Suprapubic skin (tissue), 4 donors: ENCODE data around the gene ACBD5. TPM values are rescaled to one million over a fixed set of nuclear protein-coding genes. Genes with fewer than 3 reads are reported as not detected.

Source experiments
- DNase-seq, 2 donors: peaks; one replicate each; pipeline ENCODE4 v3.0.0-alpha.2; 2019; ENCODE audit warnings: low spot score in 2 of 2
- H3K27ac ChIP-seq: fragments of 200-600 bp; sonication (generic); one replicate; pipeline ENCODE4 v1.5.1; 2019
- H3K27me3 ChIP-seq: fragments of 200-600 bp; sonication (generic); one replicate; pipeline ENCODE4 v1.5.1; 2019
- H3K36me3 ChIP-seq: fragments of 200-600 bp; sonication (generic); one replicate; pipeline ENCODE4 v1.5.1; 2019
- H3K4me1 ChIP-seq: fragments of 200-600 bp; sonication (generic); one replicate; pipeline ENCODE4 v1.5.1; 2019
- H3K4me3 ChIP-seq: fragments of 200-600 bp; sonication (generic); one replicate; pipeline ENCODE4 v1.5.1; 2019; ENCODE audit warnings: mild to moderate bottlenecking
- H3K9me3 ChIP-seq: fragments of 200-600 bp; sonication (generic); one replicate; pipeline ENCODE4 v1.5.1; 2019
- EP300 ChIP-seq: sonication (generic); formaldehyde crosslinking; IDR thresholded peaks from one replicate; pipeline ENCODE4 v1.6.1; 2017; ENCODE audit warnings: antibody characterized with exemption
- POLR2A ChIP-seq, 2 donors: fragments of 450-650 bp; IDR thresholded peaks; one replicate each; pipeline ENCODE4 v1.6.1; 2017; ENCODE audit warnings: antibody characterized with exemption in 2 of 2, mild to moderate bottlenecking in 2 of 2, moderate library complexity in 2 of 2
- POLR2AphosphoS5 ChIP-seq, 3 donors: sonication (generic); formaldehyde crosslinking; IDR thresholded peaks; one replicate each; pipeline ENCODE4 v1.6.1; 2017; ENCODE audit warnings: antibody characterized with exemption in 3 of 3
- WGBS: methylation state at CpG from one replicate; pipeline ENCODE4 v1.1.5; 2018; 5-methylcytosine and 5-hydroxymethylcytosine counted together
- total RNA-seq, 4 donors: library from RNA; depleted of rRNA; stranded (reverse); fragments of >200 nt; gene quantifications; one replicate each; pipeline ENCODE4 v1.1.0, GENCODE V29; 2016
- TF ChIP-seq, protein P1 (sequence below), 2 donors: fragments of 200-600 bp in 1 of 2; fragments of 450-650 bp in 1 of 2; sonication (generic) in 1 of 2; IDR thresholded peaks; one replicate each; pipeline ENCODE4 v1.5.1; 2016 to 2019; ENCODE audit warnings: antibody characterized with exemption in 2 of 2, mild to moderate bottlenecking in 1 of 2, moderate library complexity in 1 of 2

The ACBD5 gene
- total RNA-seq, 4 donors from 2014 or later = 17.4 to 29.4 (median 18.8) TPM

DNA sequence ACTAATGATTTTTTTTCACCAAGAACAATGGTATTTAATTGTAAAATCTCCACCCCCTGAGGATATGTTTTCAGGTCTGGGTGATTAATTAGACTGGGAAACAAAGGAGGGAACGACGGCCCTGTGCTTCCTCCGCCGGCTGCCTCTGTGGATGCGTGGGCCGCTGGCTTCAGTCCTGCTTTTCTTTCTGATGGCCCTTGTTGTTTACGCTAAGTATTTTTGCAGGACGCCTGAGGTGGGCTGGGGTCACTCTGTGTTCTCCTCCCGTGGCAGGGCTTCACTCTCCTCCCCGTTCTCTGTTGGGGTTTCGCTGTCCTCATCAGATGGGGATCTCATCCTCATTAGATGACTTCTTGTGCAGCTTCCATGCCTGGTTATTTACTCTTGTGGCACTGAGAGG is 5.2 kb upstream of the ACBD5 start:
- H3K9me3 ChIP-seq = no peaks in the 10 kb centered on the region
- 72% methylated on average over 10 of the region's 11 CpGs for WGBS
- TF ChIP-seq, protein P1, sequence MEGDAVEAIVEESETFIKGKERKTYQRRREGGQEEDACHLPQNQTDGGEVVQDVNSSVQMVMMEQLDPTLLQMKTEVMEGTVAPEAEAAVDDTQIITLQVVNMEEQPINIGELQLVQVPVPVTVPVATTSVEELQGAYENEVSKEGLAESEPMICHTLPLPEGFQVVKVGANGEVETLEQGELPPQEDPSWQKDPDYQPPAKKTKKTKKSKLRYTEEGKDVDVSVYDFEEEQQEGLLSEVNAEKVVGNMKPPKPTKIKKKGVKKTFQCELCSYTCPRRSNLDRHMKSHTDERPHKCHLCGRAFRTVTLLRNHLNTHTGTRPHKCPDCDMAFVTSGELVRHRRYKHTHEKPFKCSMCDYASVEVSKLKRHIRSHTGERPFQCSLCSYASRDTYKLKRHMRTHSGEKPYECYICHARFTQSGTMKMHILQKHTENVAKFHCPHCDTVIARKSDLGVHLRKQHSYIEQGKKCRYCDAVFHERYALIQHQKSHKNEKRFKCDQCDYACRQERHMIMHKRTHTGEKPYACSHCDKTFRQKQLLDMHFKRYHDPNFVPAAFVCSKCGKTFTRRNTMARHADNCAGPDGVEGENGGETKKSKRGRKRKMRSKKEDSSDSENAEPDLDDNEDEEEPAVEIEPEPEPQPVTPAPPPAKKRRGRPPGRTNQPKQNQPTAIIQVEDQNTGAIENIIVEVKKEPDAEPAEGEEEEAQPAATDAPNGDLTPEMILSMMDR (IDR thresholded peaks at IDR 0.05) = no peak
- no peak for TF ChIP-seq EP300
- TF ChIP-seq POLR2A (IDR thresholded peaks at IDR 0.05) = no peak
- TF ChIP-seq POLR2AphosphoS5 (IDR thresholded peaks at IDR 0.05) = no peak
- no peaks in the 10 kb centered on the region for H3K36me3 ChIP-seq
- no peak overlapping the region for H3K4me3 ChIP-seq
- DNase-seq = no peak
- no peak overlapping the region for H3K27ac ChIP-seq
- no peaks in the 10 kb centered on the region for H3K27me3 ChIP-seq
- peaks cover 20% of the 10 kb centered on the region for H3K4me1 ChIP-seq

DNA sequence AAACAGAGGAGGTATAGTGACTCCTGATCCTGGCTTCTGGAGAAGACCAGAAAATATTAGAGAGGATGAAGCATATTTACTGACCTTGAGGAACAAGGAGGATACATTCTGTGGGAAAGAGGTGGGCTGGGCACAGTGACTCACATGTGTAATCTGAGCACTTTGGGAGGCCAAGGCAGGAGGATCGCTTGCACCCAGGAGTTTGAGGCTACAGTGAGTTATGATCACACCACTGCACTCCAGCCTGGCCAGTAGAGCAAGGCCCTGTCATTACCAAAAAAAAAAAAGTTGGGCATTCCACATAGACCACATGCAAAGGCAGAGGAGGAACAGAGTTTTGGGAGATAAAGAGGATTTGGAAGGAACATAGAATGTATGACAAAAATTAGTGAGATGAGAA is 4.4 kb upstream of the ACBD5 start:
- TF ChIP-seq, protein P1 (IDR thresholded peaks at IDR 0.05) = no peak
- TF ChIP-seq EP300 = no peak
- TF ChIP-seq POLR2A (IDR thresholded peaks at IDR 0.05) = no peak
- no peak for TF ChIP-seq POLR2AphosphoS5 (IDR thresholded peaks at IDR 0.05)
- Histone ChIP-seq H3K9me3 (no peaks in the 10 kb centered on the region), H3K27ac (no peak overlapping the region), H3K4me1 (peaks cover 22% of the 10 kb centered on the region), H3K36me3 (no peaks in the 10 kb centered on the region), H3K4me3 (no peak overlapping the region), H3K27me3 (no peaks in the 10 kb centered on the region)
- DNase-seq = no peak
- 95% methylated on average over 1 of the region's 1 CpG for WGBS

DNA sequence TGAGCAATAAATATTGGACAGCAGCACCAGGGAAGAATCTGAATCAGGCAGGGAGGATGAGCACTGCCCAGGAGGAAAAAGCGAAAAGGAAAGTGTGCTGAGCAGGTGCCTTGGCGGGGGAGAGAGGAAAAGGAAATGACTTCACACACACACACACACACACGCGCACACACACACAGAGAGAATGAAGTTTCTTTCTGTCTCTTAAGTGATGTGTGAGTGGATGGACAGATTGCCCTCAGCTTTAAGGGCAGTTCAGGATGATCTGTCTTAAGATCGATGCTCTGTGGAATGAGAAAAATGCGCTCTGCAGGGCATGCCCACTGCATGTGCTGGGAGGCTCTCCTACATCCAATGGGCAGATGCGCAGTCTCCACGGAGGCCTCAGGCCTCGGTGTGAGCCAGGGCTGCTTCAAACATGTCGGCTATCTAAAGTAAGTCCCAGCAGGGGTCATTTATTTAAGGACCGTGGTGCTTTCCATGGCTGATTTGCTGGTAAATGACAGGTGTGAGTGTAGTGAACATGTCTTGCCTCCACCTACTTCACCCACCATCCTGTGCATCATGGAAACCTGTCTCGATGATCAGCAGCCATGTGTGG is 2.5 kb upstream of the ACBD5 start:
- Histone ChIP-seq H3K36me3 (no peaks in the 10 kb centered on the region), H3K27ac (peak overlapping the region; percentile 99), H3K4me1 (peaks cover 37% of the 10 kb centered on the region), H3K4me3 (peak overlapping the region; percentile 79), H3K9me3 (no peaks in the 10 kb centered on the region), H3K27me3 (no peaks in the 10 kb centered on the region)
- TF ChIP-seq EP300 (no peak), POLR2AphosphoS5 (IDR thresholded peaks at IDR 0.05) (no peak), POLR2A (IDR thresholded peaks at IDR 0.05) (no peak)
- TF ChIP-seq, protein P1 (IDR thresholded peaks at IDR 0.05) = no peak
- DNase-seq = peak in 1 of 2 donors; percentile 60
- WGBS = 13% methylated on average over 12 of the region's 12 CpGs

DNA sequence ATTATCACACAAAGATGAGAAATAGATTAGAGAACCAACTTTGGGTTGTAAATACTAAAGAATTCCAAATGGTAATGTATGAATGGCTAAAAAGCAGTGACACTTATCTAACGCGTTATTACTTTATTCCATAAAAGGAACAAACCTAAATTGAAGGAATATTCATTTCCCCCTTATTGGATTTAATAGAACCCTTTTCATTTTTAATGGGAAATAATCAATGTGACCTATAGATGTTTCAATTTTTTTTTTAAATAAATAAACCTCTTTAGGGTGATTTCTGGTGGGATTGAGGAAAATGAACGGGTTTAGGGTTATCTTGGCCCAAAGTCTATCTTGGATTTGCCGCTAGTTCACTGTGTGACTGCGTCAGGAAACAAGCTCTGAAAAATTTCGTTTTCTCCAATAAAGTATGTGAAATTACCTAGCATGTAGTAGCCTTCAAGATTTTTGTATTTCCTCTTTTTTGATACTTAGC is 1.9 kb upstream of the ACBD5 start:
- H3K4me1 ChIP-seq = peaks cover 41% of the 10 kb centered on the region
- DNase-seq = no peak
- H3K9me3 ChIP-seq = no peaks in the 10 kb centered on the region
- peak overlapping the region; percentile 79 for H3K4me3 ChIP-seq
- H3K36me3 ChIP-seq = no peaks in the 10 kb centered on the region
- TF ChIP-seq EP300 (no peak), POLR2A (IDR thresholded peaks at IDR 0.05) (no peak), POLR2AphosphoS5 (IDR thresholded peaks at IDR 0.05) (no peak)
- TF ChIP-seq, protein P1 (IDR thresholded peaks at IDR 0.05) = no peak
- WGBS = 1% methylated on average over 6 of the region's 6 CpGs
- H3K27me3 ChIP-seq = no peaks in the 10 kb centered on the region
- peak overlapping the region; percentile 99 for H3K27ac ChIP-seq

DNA sequence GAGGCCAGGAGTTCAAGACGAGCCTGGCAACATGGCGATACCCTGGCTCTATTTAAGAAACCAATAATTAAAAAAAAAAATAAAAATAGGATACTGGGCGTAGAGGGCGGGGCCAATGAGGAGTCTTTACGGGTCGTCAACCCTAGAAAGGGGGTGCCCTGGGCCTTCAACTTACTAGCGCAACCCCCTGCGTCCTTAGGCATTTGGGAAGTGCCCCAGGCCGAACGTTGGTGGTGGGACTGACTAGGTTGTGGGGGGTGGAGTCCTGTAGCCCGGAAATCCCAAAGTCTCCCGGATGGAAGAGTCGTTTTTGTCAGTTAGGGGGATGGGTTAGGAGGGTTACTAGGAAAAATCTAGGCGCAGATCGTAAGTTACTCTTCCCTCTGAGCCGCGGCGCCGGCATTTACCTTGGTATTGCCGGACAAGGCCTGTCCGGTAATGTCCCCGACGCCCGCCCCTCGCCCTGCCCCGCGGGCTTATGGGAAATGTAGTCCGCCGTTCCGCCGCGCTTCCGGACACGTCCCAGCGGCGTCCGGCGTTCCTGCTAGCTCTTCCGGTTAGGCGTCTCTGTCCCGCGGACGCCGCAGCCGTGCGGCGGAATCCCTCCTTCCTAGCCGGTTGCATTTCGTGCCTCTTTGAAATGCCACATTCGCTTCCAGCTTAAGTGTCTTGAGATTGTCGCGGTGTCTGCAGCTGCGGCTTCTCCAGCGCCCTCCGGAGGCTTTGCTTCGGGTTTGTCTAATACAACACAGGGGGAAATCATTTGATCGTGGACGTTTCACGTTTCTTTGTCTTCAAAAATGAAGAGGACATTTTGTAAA is 1.3 kb upstream of the ACBD5 start:
- H3K36me3 ChIP-seq = no peaks in the 10 kb centered on the region
- DNase-seq = peak; percentile 94
- H3K4me3 ChIP-seq = peak overlapping the region; percentile 79
- H3K4me1 ChIP-seq = peaks cover 47% of the 10 kb centered on the region
- no peaks in the 10 kb centered on the region for H3K27me3 ChIP-seq
- H3K9me3 ChIP-seq = no peaks in the 10 kb centered on the region
- H3K27ac ChIP-seq = peak overlapping the region; percentile 99
- 2% methylated on average over 53 of the region's 59 CpGs for WGBS
- TF ChIP-seq EP300 (no peak), POLR2AphosphoS5 (IDR thresholded peaks at IDR 0.05) (peak; percentile 50 to 89 (median 76)), POLR2A (IDR thresholded peaks at IDR 0.05) (peak; percentile 57 to 93)
- TF ChIP-seq, protein P1 (IDR thresholded peaks at IDR 0.05) = peak; percentile 31 to 33
